NCI-H128 (cell line): Measurements from ENCODE around the gene TMEM106C.

Experiments
- DNase-seq: peaks from one replicate; lab custom pipeline; 2025; ENCODE audit not compliant: unreplicated experiment; lab: John Stamatoyannopoulos, UW

TMEM106C gene, protein sequence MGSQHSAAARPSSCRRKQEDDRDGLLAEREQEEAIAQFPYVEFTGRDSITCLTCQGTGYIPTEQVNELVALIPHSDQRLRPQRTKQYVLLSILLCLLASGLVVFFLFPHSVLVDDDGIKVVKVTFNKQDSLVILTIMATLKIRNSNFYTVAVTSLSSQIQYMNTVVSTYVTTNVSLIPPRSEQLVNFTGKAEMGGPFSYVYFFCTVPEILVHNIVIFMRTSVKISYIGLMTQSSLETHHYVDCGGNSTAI

DNA sequence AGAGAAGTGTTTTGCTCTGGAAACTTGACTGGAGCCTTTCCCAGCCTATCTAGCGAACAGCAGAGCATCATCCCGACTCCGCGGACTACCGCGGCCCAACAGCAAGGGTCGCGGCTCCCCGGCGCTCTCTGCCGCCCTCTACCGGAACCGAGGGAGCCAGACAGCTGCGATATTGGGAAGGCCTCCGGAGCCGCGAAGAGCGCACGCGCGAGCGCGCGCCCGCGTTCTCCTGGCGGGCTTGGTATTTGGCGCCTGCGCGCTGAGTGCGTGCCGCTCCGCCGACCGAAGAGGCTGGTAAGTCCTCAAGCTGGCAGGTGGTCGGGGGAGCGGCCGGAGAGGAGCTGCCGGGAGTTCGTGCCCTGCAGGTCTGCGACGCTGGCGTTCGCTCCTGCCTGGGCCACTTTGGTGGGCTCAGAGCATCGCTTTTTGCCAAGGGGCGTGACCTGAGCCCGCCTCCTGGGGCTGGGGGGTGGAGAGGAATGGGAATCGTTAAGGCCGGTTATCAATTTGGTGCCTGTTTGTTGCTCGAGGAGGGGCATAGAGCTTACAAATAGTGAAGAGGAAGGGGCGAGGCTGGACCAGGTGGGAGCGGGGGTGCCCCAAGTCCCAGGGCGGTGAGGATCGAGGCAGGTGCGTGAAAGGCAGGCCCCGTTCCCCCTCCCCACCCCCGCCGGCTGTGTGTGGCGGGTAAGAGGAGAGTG lies at the start of gene TMEM106C:
Gene TMEM106C, plus strand, starts transcription at position 257 of the 701 bp plus-strand sequence. CDS start 641 bp downstream, outside the sequence.
- DNase-seq = peak; percentile 91

DNA sequence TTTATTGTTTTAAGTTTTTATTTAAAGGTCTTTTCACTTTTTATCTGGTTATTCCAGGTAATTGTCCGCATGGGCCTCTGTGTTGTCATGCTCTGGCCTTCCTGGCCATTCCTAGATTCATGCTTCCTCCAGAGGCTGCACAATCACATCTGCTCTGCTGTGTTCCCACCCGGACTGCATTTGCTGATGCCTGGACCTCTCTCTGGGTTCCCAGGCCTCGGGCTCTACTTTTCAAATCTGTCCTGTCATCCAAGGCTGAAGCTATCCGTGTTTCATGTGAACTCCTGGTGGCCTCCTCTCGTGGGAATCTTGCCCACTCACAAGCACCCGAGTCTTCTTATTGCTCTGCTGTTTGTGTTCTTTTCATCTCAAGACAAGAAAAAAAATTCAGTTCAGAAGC lies 42.5 kb upstream of the TMEM106C start:
- DNase-seq = no peak

DNA sequence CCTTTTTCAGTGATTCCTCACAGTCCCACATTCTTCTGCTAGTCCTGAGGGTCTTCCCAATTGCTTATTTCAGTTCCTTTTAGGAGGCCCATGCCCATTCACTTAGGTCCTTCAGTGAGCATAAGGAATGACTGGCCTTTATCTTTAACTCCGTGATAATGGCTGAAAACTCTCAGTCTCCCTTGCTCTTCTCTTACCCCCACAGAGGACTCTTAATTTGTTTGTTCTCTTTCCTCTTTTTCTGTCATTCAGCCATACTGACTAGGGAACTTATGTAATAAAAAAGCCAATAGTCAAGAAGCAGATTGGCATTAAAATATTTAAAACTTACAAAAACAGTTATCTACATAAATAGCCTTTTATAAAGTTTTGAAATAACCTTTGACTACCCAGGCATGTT lies 41.5 kb upstream of the TMEM106C start:
- DNase-seq = no peak

DNA sequence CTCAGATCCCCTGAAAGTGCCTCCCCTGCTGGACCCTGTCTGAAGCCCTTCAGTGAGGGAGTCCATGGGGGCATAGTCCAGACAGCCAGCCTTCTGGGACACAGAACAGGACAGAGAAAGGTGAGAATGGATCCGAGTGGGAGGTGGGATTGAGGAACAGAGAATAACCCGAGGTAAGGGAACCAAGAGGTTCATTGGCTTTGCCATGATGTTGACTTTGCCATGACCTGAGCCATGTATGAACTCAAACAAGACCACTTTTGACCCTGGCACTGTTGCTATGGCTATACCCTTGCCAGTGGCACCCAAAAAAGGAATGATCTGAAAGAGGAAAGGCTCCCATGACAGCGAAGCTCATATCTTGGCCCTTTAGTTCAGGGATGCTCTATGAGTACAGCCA lies 36.0 kb upstream of the TMEM106C start:
- DNase-seq = no peak

DNA sequence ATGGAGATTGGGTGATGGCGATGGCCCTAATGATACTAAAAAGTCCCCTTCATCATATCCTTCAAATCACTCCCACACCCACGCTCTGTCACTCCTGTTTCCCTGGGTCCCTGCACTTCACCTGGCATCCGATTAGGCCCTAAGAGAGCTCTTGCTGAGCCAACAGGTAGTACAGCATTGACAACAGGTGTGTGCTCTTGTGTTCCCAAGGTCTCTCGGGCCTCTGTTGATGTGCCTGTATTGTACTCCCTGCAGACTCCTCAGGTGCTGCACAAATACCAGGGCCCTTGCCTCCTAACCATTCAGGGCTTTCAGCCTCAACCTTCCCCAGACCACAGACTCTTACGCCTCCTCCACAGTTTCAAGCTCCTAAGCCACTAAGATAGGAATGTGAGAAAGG lies 32.8 kb upstream of the TMEM106C start:
- DNase-seq = no peak

DNA sequence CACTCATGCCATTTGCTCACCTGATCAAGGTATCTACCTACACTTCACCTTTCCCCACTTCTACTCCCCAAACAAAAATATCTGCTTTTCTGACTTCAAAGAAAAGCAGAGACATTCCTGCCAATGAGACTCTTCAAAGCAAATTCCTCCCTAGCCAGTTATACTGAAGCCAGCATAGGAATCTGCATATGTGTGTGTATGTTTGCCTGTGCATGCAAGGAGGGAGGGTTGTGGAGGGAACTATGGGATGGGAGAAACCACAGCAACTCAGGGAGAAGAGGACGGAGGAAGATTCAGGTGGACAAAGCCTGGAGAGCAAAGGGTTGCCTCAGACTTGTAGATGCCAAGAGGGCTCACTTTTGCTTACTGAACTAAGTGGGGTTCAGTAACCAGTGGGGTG lies 32.2 kb upstream of the TMEM106C start:
- DNase-seq = no peak

DNA sequence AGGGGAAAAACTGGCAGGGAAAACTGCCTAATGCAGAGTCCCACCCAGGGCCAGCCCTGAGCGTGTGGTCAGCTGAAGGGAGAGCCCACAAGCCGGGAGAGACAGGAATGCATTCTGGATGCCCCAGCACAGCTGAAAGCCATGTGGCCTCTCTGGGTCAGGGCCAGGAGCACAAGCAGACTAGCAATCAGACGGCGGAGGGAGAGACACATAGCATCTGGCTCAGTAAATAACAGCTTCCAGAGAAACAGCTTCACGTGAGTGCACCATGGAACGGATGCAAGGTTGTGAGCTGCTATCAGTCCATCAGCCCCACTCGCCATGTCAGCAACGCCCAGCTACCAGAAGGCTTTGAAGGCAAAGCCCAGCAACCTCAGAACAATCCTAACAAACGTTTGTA lies 28.2 kb upstream of the TMEM106C start:
- no peak for DNase-seq

DNA sequence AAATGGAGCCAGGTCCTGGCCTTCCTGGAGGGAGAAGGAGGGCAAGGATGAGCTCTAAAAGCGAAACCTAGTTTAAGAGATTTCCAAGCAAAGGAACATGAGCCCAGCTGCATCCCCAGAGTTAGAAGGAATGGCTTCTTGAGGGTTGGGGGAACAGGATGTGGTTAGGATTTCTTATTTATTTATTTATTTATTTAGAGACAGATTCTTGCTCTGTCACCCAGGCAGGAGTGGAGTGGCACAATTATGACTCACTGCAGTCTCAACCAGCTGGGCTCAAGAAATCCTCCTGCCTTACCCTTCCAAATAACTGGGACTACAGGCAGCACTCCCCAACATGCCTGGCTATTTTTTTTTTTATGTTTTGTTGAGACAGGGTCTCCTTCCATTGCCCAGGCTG lies 25.3 kb upstream of the TMEM106C start:
- no peak for DNase-seq

DNA sequence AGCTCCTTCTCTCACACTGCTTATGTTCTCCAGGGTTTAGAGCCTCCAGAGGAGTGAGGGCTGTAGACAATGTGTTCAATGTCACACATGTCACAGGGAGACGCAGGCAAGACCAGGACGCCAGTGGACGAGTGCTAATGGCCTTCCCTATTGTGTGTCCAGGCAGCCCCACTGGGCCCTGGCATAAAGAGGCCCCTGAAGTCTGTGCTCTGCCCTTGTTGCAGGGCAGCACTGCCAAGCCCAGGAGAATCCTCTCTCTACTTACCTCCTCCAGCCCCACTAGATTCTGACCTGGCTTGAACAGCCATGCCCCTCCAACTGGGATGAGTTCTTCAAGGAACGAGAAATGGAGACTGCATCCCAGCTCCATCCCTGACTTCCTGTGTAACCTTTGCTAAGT lies 24.8 kb upstream of the TMEM106C start:
- no peak for DNase-seq

DNA sequence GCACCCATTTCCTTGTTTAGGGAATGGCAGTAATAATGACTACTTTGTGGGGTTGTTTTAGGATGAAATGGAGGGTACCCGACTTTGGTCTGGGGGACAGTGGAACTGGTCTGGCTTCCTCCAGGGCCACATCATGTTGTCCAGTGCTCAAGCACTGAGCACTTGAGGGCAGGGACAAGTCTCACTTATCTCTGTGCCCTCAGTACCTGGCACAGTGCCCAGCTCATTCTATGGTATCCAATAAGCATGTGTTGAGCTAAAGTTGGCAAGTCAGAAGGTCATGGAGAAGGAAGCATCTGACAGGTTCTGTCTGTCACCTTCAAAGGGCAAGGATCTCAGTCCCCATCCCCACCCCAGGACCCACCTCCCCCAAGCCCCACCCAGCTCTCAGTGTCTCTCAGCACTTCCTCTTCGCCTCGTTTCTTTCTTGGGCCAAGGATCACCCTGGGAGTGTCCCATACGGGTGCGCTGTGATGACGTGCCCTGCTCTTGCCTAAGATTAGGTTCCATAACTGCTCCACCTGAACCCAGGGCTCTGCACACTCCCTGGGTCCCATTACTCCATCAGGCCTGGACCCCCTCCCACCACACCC lies 24.3 kb upstream of the TMEM106C start:
- no peak for DNase-seq

DNA sequence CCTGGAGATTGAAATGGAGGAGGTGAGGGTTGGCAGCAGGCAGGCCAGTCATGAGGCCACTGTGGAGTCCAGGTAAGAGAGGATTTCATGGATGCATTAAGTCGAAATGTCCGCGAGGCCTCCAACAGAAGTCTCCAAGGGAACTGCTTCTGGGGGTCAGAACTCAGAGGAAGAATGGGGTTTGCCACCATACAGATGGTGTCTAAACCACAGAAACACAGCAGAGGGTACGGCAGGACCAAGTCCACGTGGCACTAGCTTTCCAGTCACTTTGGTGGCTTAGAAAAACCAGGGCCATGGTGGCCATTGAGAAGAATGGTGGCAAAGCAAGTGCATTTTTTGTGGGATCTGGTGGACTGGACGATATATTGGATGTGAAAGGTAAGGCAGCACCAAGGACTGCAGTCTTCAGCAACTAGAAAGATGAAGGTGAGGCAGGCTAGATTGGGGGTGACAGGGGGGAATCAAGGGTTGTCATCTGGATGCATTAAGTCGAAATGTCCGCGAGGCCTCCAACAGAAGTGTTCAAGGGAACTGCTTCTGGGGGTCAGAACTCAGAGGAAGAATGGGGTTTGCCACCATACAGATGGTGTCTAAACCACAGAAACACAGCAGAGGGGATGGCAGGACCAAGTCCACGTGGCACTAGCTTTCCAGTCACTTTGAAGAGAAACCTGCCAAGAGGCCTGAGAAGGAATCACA lies 22.5 kb upstream of the TMEM106C start:
- no peak for DNase-seq

DNA sequence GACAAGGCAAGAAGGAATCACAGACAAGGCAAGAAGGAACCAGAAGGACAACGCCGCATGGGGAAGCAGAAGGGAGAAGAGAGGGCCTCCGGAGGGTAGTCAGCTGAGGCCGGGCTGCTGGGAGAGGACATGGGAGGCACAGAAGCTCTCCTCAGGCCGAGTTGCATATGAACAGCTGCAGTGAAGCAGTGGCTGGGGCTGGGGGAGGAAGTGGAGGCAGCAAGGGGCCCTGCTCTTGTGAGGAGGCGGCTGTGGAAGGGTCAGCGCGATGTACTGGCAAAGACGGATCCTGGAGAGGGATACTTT lies 22.0 kb upstream of the TMEM106C start:
- no peak for DNase-seq

DNA sequence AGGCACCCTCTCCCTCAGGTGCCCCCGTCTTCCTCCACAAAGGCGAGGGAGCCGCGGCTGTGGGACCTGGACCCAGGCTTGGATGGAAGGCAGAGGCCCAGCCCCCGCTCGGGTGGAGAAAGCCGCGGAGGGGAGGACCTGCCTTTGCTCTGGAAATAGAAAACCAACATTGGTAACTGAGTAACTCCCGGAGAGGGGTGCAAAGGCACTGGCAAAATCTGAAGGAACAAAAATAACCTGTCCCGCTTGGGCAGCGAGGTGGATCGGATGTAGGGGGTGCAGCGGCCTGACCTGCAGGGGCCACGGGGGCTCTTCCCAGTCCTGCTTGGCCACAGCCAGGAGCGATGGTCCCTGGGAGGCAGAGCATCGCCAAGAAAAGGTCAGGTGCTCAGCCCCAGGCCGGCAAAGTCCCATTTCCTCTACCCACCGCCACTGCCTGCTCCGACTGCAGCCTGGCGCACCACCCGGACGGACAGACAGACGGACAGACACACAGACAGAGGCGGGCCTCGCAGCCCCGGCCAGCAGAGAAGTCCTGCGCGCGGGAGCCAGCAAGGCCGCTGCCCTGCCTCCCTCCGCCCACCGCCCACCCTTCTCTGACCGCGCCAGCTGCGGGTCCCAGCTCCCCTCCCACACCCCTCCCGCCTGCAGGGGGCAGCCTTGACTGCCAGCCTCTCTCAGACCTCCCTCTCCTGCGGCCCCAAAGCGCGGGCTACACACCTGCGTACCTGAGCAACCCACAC lies 21.4 kb upstream of the TMEM106C start:
- DNase-seq = no peak

DNA sequence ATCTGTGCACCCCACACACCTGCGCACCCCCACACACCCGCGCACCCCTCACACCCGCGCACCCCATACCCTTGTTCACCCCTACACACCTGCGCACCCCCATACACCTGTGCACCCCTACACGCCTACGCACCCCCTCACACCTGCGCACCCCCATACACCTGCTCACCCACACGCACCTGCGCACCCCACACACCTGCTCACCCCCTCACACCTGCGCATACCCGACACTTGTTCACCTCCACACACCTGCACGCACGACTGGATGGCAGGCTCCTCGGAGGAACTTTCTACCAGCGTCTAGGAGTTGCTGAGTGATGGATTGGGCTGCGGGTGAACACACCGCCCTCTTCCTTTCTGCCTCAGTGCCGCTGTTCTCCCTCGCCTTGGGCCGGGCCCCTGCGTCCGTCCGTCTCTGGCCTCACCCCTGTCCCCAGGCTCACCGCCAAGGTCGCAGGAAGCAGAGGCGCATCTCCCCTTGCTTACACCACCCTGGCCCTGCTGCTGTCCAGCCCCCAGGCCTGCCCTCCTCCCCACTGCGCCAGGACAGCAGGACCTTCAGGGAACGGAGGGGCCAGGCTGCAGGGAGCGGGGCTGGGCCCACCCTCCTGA lies 20.7 kb upstream of the TMEM106C start:
- DNase-seq = no peak

DNA sequence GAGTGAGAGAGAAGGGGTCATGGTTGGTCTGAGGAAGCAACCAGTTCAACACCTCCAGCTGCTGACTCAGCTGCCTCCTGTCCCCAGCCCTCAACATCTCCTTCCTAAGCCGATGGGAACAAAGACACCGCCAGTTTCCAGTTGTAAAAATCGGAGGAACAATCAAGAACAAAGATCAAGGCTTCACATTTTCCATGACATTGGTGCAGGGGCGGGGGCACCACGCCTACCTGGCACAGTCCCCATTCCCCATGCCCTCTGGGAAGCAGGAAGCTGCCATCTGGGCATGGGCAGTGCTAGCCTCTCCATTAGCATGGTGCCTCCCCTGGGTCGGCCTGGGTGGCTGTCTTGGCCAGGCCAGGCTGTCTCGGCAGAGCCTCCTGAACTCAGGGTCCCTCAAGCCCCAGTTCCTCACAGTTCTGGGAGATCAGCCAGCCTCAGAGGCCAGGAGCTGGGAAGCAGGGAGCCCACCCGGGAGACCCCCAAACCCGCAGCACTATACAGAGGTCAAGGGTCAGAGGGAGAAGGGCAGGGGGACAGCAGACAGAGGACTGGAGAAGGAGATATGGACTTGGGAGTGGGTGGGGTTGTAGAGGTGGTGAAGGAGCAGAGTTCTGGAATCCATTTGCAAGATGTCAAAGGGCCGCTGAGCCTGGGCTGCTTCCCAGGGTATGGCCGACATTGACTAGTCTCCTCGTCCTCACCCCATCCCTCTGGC lies 19.6 kb upstream of the TMEM106C start:
- no peak for DNase-seq

DNA sequence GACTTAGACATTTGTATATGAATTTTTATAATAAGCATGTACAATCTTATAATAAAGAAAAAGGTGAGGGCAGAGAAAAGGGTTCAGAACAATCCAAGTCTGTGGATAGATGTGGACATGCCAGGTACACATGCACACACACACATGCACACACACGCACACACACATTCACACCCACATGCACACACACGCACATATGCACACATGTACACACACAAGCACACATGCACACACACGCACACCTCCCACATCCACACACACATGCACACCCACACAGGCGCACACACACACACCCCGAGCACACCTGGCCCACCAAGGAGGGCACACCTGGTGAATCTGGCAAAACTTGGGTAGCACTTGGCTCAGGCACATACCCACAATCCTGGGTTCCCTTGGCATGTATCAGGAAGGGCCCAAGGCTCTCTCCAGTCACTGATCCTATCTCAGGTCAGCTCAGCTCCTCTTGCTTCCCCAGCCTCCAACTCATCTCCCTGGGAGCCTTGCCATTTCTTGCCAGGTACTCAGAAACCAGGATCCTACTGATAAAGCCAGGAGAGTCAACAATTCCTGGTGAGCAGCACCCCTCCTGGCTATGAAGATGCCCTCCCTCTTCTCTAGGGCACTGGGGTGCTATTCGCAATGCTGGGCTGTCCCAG lies 18.6 kb upstream of the TMEM106C start:
- DNase-seq = no peak

DNA sequence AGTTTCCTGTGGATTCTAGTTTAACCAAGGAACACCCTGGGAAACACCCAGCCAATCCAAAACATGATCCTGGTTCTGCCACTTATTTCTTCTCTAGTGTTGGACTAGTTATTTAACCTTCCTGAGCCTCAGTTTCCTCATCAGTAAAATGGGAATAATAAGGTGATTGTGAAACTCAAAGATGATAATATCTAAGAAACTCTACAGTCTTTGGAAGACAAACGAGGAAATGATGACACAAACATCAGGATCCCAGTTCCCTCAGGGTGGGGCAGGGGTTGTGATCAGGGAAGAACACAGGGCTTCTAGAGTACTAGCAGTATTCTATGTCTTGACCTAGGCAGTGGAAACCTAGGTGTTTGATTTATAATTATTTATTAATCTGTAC lies 18.1 kb upstream of the TMEM106C start:
- DNase-seq = no peak

DNA sequence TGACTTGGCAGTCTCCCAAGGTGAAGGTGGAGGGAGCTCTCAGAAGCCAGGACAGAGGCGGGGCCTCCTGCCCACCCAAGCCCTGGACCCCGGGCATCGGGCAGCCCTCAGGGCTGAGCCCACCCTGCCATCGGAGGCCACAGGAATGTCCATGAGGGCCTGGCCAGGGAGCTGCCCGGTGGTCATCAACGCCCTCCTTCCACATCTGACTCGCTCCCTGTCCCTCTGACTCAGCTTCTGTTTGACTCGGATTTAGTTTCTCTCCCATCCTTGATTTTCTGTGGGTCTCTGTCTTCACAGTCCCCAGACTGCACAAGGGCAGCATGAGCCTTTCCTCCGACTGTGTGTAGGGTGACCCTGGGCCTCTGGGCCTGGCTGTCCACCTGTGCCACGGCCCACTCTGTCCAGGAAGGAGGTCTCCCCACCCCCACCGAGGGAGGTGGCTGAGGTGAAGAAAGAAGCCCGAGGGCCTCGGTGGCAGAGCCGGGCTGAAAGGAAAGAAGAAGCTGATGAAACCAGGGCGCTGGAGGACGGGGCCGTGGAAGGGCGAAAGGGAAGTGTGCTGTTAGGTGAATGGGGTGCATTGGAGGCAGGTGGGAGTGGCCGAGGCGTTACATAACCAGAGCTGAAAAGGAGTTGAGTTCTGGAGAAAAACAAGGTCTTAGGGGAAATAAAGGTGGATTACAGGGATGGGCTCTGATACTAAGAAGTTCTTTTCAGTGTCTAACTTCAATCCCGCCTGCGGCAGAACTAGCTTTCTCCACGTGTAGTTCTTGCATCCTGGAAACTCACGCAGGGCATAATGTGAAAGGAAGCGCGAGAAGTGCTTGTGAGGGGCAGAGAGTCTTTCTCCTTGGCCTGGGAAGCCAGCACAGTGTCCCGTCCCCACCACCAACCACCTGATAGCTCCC lies 16.7 kb upstream of the TMEM106C start:
- DNase-seq = no peak

DNA sequence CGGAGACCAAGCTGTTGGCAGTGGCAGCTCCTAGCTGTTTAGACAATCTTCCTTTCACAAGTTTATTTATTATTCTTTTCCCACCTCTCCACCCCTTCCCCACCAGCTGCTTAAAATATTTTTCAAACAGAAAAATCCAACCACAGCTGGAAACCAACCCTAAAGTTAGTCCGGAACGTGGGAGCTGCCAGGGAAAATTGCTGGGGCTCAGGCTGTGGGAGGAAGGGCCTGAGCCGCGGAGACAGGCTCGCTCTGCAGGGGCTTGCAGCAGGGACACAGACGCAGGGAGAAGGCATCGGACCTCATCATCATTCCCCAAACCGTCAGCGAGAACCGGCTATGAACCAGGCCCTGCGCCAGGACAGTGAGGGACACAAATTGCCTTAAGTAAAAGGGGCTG lies 16.1 kb upstream of the TMEM106C start:
- DNase-seq = no peak
